Measurements from ENCODE around the gene INSM1.

The INSM1 gene

GRCh38 chr20:20417876-20418676 lies 50.2 kb downstream of the INSM1 start:
- no peak for DNase-seq (ENCODE audit: low read depth in 1 of 2, low spot score in 1 of 2)

Data from activated CD4-positive, alpha-beta T cell treated with anti-CD3 and anti-CD28 coated beads, Interleukin-2, amount 50 U/mL, for 24 hours (primary cell).